Measurements from ENCODE around the gene FRMD7. TPM values are rescaled to one million over a fixed set of nuclear protein-coding genes. Genes with fewer than 3 reads are reported as not detected.

Gene FRMD7
- total and polyA plus RNA-seq, 2 of the 13 experiments (the other 11 are each of a cell fraction or from before 2014, with no cell fraction given): 0.04 TPM; not detected in 1

- TF ChIP-seq, protein P1, sequence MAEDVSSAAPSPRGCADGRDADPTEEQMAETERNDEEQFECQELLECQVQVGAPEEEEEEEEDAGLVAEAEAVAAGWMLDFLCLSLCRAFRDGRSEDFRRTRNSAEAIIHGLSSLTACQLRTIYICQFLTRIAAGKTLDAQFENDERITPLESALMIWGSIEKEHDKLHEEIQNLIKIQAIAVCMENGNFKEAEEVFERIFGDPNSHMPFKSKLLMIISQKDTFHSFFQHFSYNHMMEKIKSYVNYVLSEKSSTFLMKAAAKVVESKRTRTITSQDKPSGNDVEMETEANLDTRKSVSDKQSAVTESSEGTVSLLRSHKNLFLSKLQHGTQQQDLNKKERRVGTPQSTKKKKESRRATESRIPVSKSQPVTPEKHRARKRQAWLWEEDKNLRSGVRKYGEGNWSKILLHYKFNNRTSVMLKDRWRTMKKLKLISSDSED (CRISPR knock-in tag; IDR thresholded peaks at IDR 0.05): no peak
- TF ChIP-seq FOSL2 (CRISPR knock-in tag; IDR thresholded peaks at IDR 0.05) (no peak), ZNF816 (CRISPR knock-in tag; IDR thresholded peaks at IDR 0.05; ENCODE audit: borderline replicate concordance) (no peak), ZBTB8A (CRISPR knock-in tag; IDR thresholded peaks at IDR 0.05; ENCODE audit: borderline replicate concordance, low read depth) (no peak), ZFP1 (CRISPR knock-in tag; IDR thresholded peaks at IDR 0.05) (no peak), ZFP36L2 (CRISPR knock-in tag; IDR thresholded peaks at IDR 0.05) (no peak), ZNF761 (CRISPR knock-in tag; conservative IDR thresholded peaks at IDR 0.05) (no peak)
- TF ChIP-seq, protein P2, sequence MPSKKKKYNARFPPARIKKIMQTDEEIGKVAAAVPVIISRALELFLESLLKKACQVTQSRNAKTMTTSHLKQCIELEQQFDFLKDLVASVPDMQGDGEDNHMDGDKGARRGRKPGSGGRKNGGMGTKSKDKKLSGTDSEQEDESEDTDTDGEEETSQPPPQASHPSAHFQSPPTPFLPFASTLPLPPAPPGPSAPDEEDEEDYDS (CRISPR knock-in tag; IDR thresholded peaks at IDR 0.05): no peak
- TF ChIP-seq, protein P3, sequence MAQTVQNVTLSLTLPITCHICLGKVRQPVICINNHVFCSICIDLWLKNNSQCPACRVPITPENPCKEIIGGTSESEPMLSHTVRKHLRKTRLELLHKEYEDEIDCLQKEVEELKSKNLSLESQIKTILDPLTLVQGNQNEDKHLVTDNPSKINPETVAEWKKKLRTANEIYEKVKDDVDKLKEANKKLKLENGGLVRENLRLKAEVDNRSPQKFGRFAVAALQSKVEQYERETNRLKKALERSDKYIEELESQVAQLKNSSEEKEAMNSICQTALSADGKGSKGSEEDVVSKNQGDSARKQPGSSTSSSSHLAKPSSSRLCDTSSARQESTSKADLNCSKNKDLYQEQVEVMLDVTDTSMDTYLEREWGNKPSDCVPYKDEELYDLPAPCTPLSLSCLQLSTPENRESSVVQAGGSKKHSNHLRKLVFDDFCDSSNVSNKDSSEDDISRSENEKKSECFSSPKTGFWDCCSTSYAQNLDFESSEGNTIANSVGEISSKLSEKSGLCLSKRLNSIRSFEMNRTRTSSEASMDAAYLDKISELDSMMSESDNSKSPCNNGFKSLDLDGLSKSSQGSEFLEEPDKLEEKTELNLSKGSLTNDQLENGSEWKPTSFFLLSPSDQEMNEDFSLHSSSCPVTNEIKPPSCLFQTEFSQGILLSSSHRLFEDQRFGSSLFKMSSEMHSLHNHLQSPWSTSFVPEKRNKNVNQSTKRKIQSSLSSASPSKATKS (CRISPR knock-in tag; IDR thresholded peaks at IDR 0.05): no peak
These were observed 34.5 kb downstream of the FRMD7 start (continued) for GRCh38 chrX:132093239-132093860.
